HG03442 (cell line): ENCODE data around the gene DECR2.
"Not testable (repeated sequence)": the region's sequence is repeated elsewhere in the genome, so short reads cannot be mapped to it uniquely, and the experiment has no call there.

Source experiments
- ATAC-seq: cut with Tn5 transposase; IDR thresholded peaks from one replicate; pipeline ENCODE4 v1.9.1; 2021; ENCODE audit warnings: mild to moderate bottlenecking, moderate library complexity; ENCODE audit not compliant: unreplicated experiment

DECR2 gene

GRCh38 chr16:378113-378820 is 23.4 kb upstream of the DECR2 start:
- not testable (repeated sequence) for ATAC-seq

GRCh38 chr16:378821-379182 is 22.9 kb upstream of the DECR2 start:
- ATAC-seq, result no peak

- no peak for ATAC-seq
Observed at GRCh38 chr16:379183-379960, 22.3 kb upstream of the DECR2 start.

- ATAC-seq, result no peak
Observed at GRCh38 chr16:379961-380761, 21.5 kb upstream of the DECR2 start.

GRCh38 chr16:380762-381011 is 21.0 kb upstream of the DECR2 start:
- ATAC-seq, result no peak

GRCh38 chr16:381012-381788 is 20.5 kb upstream of the DECR2 start:
- ATAC-seq, result peak; percentile 12

GRCh38 chr16:381789-382717 is 19.6 kb upstream of the DECR2 start, which contains the start of gene PGAP6:
Gene PGAP6, minus strand, starts transcription at chr16:381978. Its CDS starts 157 bp downstream, at chr16:381821.
- ATAC-seq, result peak; percentile 61

GRCh38 chr16:383326-384051 is 18.2 kb upstream of the DECR2 start:
- ATAC-seq, result no peak

- no peak for ATAC-seq
Observed at GRCh38 chr16:386641-387156, 15.0 kb upstream of the DECR2 start.

GRCh38 chr16:387761-388666 is 13.7 kb upstream of the DECR2 start:
- not testable (repeated sequence) for ATAC-seq

- ATAC-seq, result no peak
Observed at GRCh38 chr16:389352-389751, 12.3 kb upstream of the DECR2 start.

- no peak for ATAC-seq
Observed at GRCh38 chr16:391885-392335, 9.8 kb upstream of the DECR2 start.

GRCh38 chr16:392450-393030 is 9.1 kb upstream of the DECR2 start:
- ATAC-seq, result no peak

- ATAC-seq, result no peak
Observed at GRCh38 chr16:396199-396598, 5.5 kb upstream of the DECR2 start.

GRCh38 chr16:396605-397004 is 5.1 kb upstream of the DECR2 start:
- ATAC-seq, result no peak

GRCh38 chr16:397135-397661 is 4.5 kb upstream of the DECR2 start, which contains the start of gene NME4:
Gene NME4, plus strand, starts transcription at chr16:397199. Its CDS starts 24 bp downstream, at chr16:397223.
- ATAC-seq, result no peak

- ATAC-seq, result no peak
Observed at GRCh38 chr16:397736-398332, 3.9 kb upstream of the DECR2 start.
